Endodermal cell (in vitro differentiated cells): Measurements from ENCODE around the gene EFNA3. TPM values are rescaled to one million over a fixed set of nuclear protein-coding genes. Genes with fewer than 3 reads are reported as not detected.

Source experiments
- DNase-seq: peaks from one replicate; pipeline ENCODE4 v3.0.0-alpha.2; 2017
- H3K27ac ChIP-seq: 2 replicates; pipeline ENCODE4 v1.5.1; 2013; ENCODE audit warnings: mild to moderate bottlenecking, low read depth, low read length, moderate library complexity
- H3K27me3 ChIP-seq: 2 replicates; pipeline ENCODE4 v1.6.1; 2013; ENCODE audit warnings: mild to moderate bottlenecking, low read length, moderate library complexity; ENCODE audit not compliant: insufficient read depth, control insufficient read depth, poor library complexity, severe bottlenecking
- H3K36me3 ChIP-seq: 2 replicates; pipeline ENCODE4 v1.7.0; 2013; ENCODE audit warnings: mild to moderate bottlenecking, low read length, moderate library complexity; ENCODE audit not compliant: control insufficient read depth, insufficient read depth
- H3K4me1 ChIP-seq: one replicate; pipeline ENCODE4 v1.7.0; 2013; ENCODE audit warnings: low read length; ENCODE audit not compliant: control insufficient read depth, insufficient read depth
- H3K4me3 ChIP-seq: 2 replicates; pipeline ENCODE4 v1.5.1; 2013; ENCODE audit warnings: mild to moderate bottlenecking, low read length, moderate library complexity
- H3K9ac ChIP-seq: 2 replicates; pipeline ENCODE4 v1.6.1; 2013; ENCODE audit warnings: mild to moderate bottlenecking, low read length, moderate library complexity; ENCODE audit not compliant: poor library complexity, severe bottlenecking; ENCODE audit errors: extremely low read depth
- H3K9me3 ChIP-seq: 2 replicates; pipeline ENCODE4 v1.6.1; 2013; ENCODE audit warnings: mild to moderate bottlenecking, low read length, moderate library complexity; ENCODE audit not compliant: control insufficient read depth
- H3K27ac Mint-ChIP-seq: 2 replicates; pipeline ENCODE4 v1.8.0; 2020; ENCODE audit warnings: mixed read lengths
- H3K27me3 Mint-ChIP-seq: 2 replicates; pipeline ENCODE4 v1.8.0; 2021; ENCODE audit warnings: mild to moderate bottlenecking, mixed read lengths; ENCODE audit not compliant: insufficient read depth
- H3K36me3 Mint-ChIP-seq: 2 replicates; pipeline ENCODE4 v1.8.0; 2020; ENCODE audit warnings: low read depth, mixed read lengths
- H3K4me1 Mint-ChIP-seq: 2 replicates; pipeline ENCODE4 v1.8.0; 2020; ENCODE audit warnings: mixed read lengths
- H3K4me3 Mint-ChIP-seq: 2 replicates; pipeline ENCODE4 v1.8.0; 2020; ENCODE audit warnings: mild to moderate bottlenecking, moderate library complexity, mixed read lengths
- H3K9me3 Mint-ChIP-seq: 2 replicates; pipeline ENCODE4 v1.8.0; 2020; ENCODE audit warnings: mild to moderate bottlenecking, mixed read lengths
- WGBS, 2 experiments: methylation state at CpG; one replicate each; pipeline versions ENCODE4 v1.1.5 to v1.1.7; 2013; ENCODE audit warnings: missing lambda C conversion rate in 2 of 2, mixed read lengths in 1 of 2; ENCODE audit not compliant: insufficient coverage in 1 of 2, insufficient read length in 1 of 2; 5-methylcytosine and 5-hydroxymethylcytosine counted together
- long read RNA-seq, 4 experiments: library from polyadenylated mRNA in 2 of 4; library from RNA in 1 of 4; library from capped mRNA in 1 of 4; stranded (forward) in 3 of 4; unstranded in 1 of 4; transcript quantifications; one replicate each; pipeline ENCODE4 v2.0.0, GENCODE V29; 2020 to 2021; ENCODE audit warnings: inconsistent platforms in 1 of 4
- polyA plus RNA-seq, 2 experiments: library from polyadenylated mRNA; stranded (reverse); fragments of 50-300 nt; gene quantifications; one replicate each; pipeline ENCODE4 v1.2.3, GENCODE V29; 2013
- total RNA-seq, 2 donors: library from RNA; stranded (reverse); fragmentation: NEBNext Ultra II Directional in 1 of 2; extraction: Animal tissue kit (Norgen Biotek cat#: 25700) in 1 of 2; gene quantifications; 2 replicates in 1 of 2; 3 replicates in 1 of 2; pipeline ENCODE4 v1.2.1, GENCODE V29; 2021
- TF ChIP-seq, protein P1 (sequence below): fragments of 200-600 bp; sonication (generic); conservative IDR thresholded peaks from 2 replicates; pipeline ENCODE4 v1.5.0; 2021; ENCODE audit warnings: antibody characterized with exemption, mild to moderate bottlenecking

EFNA3 gene, protein sequence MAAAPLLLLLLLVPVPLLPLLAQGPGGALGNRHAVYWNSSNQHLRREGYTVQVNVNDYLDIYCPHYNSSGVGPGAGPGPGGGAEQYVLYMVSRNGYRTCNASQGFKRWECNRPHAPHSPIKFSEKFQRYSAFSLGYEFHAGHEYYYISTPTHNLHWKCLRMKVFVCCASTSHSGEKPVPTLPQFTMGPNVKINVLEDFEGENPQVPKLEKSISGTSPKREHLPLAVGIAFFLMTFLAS
- 1 to 10 TPM; 3.1 to 6.0 TPM for total RNA-seq
- 19.9 TPM for polyA plus RNA-seq (2013, experiment 1 of 2)
- polyA plus RNA-seq (2013, experiment 2 of 2): 19.0 TPM
- long read RNA-seq, experiment 1, partial matches to known transcripts: 0 of 3 reads
- long read RNA-seq, experiment 1, other reads (novel, unspliced or antisense): 3 of 3 reads
- long read RNA-seq, experiment 2, transcript EFNA3-201 (5 exons, 1,782 nt): major isoform, 13 of 17 reads
- long read RNA-seq, experiment 2, partial matches to known transcripts: 1 of 17 reads
- long read RNA-seq, experiment 2, other reads (novel, unspliced or antisense): 1 of 17 reads
- long read RNA-seq, experiment 3, transcript EFNA3-201 (5 exons, 1,782 nt): major isoform, 5 of 14 reads
- long read RNA-seq, experiment 3, partial matches to known transcripts: 7 of 14 reads
- long read RNA-seq, experiment 3, other reads (novel, unspliced or antisense): 2 of 14 reads
- long read RNA-seq, experiment 4, partial matches to known transcripts: 1 of 5 reads
- long read RNA-seq, experiment 4, other reads (novel, unspliced or antisense): 0 of 5 reads

DNA sequence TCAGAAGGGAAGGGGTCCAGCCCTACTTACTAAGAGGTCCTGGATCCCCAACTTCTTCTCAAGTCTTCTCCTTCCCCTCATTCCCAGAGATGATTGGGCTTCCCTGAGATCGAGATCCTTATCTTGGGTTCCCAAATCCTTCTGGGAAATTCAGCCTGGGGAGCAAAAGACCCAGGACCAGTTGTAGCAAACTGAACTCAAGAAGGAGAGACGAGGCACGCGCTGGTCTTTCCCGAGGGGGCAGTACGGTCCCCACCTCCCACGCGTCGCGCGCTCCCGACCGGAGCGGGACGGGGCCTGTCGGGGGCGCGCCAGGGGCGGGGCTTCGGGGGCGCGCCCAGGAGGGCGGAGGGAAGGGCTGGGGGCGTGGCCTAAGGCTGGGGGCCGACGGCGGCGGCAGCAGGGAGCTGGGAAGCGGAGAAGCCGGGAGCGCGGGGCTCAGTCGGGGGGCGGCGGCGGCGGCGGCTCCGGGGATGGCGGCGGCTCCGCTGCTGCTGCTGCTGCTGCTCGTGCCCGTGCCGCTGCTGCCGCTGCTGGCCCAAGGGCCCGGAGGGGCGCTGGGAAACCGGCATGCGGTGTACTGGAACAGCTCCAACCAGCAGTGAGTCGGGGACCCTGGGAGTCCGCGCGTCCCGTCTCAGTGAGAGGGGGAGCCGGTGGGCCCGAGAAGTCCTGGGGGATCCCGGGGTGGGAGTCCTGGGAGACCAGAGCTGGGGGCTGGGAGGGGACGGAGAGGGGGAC, at the start of gene EFNA3:
EFNA3 (plus strand) TSS at position 369 of the 741 bp plus-strand sequence; CDS start at position 474, 105 bp downstream.
- H3K27ac Mint-ChIP-seq: peak within 1 kb of the TSS; percentile 55
- peaks cover 25% of the 10 kb centered on the region for H3K4me1 Mint-ChIP-seq
- H3K4me3 Mint-ChIP-seq: peak within 1 kb of the TSS; percentile 57
- H3K36me3 Mint-ChIP-seq: no peaks in the 10 kb centered on the region
- H3K9me3 Mint-ChIP-seq: no peaks in the 10 kb centered on the region
- peaks cover 83% of the 10 kb centered on the region for H3K27me3 Mint-ChIP-seq
- peak; percentile 86 for DNase-seq
- H3K4me1 ChIP-seq: no peaks in the 10 kb centered on the region
- peaks cover 52% of the 10 kb centered on the region for H3K27me3 ChIP-seq
- H3K9me3 ChIP-seq: no peaks in the 10 kb centered on the region
- 1 to 2% methylated on average over 11 to 59 of the region's 59 CpGs for WGBS, 2 experiments
- peak within 1 kb of the TSS; percentile 68 for H3K4me3 ChIP-seq
- no peak within 1 kb of the TSS for H3K9ac ChIP-seq
- TF ChIP-seq, protein P1, sequence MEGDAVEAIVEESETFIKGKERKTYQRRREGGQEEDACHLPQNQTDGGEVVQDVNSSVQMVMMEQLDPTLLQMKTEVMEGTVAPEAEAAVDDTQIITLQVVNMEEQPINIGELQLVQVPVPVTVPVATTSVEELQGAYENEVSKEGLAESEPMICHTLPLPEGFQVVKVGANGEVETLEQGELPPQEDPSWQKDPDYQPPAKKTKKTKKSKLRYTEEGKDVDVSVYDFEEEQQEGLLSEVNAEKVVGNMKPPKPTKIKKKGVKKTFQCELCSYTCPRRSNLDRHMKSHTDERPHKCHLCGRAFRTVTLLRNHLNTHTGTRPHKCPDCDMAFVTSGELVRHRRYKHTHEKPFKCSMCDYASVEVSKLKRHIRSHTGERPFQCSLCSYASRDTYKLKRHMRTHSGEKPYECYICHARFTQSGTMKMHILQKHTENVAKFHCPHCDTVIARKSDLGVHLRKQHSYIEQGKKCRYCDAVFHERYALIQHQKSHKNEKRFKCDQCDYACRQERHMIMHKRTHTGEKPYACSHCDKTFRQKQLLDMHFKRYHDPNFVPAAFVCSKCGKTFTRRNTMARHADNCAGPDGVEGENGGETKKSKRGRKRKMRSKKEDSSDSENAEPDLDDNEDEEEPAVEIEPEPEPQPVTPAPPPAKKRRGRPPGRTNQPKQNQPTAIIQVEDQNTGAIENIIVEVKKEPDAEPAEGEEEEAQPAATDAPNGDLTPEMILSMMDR: no peak
- H3K36me3 ChIP-seq: no peaks in the 10 kb centered on the region
- no peak within 1 kb of the TSS for H3K27ac ChIP-seq

DNA sequence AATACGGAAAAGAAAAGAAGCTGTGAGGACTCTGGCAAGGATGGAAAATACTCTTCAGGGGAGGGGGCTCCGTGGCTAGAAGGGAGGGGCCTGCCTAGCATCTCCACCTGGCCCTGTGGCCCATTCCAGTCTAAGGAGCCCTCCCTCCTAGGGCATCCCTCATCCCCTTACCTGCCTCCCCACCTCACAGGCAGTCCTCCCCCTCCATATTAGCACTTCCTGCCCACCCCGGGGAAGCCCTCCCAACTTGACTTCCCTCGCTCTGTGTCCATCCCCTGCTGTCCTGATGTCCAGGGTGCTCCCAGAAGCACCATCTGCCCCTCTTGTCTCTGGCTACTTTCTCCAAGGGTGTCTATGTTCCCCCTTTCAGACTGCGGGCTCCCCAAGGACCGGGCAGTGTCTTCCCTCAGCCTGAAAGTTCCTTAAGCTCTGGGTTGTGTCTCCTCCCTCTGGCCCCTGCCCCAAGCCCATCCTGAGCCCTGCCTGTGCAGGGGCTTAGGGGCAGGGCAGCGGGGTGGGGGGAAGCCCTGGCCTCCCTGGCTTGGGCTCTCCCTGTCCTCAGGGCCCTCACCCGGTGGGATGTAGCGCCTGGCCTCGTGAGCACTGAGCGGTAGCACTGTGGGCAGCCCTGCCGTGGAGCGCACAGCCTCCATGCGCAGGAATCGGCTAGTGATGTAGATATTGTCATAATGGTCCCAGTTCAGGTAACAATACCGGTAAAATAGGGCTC, 49.0 kb upstream of the EFNA3 start:
- Histone ChIP-seq H3K27me3 (no peaks in the 10 kb centered on the region), H3K4me1 (no peaks in the 10 kb centered on the region), H3K27ac (no peak overlapping the region), H3K4me3 (no peak overlapping the region), H3K9ac (no peak overlapping the region), H3K36me3 (no peaks in the 10 kb centered on the region), H3K9me3 (no peaks in the 10 kb centered on the region)
- Mint-ChIP-seq H3K4me1 (no peaks in the 10 kb centered on the region), H3K9me3 (no peaks in the 10 kb centered on the region), H3K4me3 (no peak overlapping the region), H3K27ac (no peak overlapping the region), H3K36me3 (no peaks in the 10 kb centered on the region), H3K27me3 (peaks cover 9% of the 10 kb centered on the region)
- WGBS, 2 experiments: 91 to 96% methylated on average over 6 to 16 of the region's 16 CpGs
- no peak for DNase-seq
- TF ChIP-seq, protein P1: no peak
